Measurements from ENCODE around the gene INS.

INS gene

DNA sequence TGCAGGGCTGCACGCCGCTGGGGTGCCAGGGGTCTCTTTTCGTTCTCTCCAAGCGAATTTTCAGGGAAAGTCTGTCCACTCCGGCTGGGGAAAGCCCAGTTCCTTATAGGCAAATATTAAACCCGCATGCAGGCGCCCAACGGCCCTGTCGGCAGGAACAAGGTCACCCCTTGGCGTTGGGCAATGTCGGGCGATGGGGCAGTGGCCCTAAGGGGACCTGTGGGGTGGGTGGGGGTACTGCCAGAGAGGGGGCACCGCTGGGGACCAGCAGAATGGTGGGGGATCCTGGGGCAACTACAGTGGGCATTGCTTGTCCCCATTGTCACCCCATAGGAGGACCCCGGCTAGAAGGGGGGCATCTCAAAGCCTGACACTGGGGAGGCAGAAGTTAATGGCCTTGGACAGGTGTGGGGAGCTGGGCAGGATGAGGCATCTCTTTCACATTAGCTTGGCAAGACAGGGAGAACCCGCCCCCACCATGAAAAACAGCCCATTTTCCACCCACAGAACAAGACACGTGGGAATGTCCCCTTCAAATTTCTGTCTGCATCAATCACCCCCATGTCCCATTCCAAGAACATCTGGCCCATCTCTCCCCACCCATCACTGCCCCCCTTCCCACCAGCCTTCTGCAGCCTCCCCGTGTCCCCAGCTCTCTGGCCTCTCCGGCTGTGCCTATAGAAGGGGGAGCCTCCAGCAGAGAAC lies 16.3 kb downstream of the INS start:
- DNase-seq (ENCODE audit: low read depth in 3 of 3): no peak

DNA sequence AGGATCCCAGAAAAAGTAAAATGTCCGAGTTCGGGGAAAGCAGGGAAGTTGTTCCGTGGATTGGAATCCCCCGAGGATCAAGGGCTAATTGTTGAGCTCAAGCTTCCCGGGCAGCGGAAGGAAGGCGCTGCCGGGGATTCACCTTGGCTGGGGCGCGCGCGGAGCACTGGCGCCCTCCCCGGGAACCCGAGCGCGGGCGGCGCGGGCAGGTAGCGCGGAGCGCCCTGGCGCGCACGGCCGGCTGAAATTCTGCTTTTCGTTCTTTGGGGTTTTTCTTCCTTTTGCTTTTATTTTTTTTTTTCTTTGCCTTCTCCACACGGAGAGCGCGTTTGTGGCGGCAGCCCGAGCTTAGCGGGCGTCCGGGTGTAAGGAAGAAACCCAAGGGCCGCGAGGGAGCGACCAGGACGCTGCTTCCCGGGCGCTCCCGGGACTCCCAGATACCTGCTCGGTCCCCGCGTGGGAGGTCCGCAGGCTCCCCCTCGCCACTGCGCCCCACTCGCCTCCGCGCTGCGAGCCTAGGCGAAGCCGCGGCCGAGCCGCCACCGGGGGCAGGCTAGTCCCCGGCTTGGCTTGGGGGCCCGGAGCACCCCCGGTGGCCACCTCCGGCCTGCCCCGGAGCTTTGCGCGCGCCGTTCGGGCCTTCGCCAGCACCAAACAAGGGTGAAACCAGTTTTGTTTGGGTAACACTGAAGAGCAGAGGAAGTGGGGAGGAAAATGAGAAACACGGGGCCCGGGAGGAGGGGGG lies 17.0 kb downstream of the INS start:
- DNase-seq (ENCODE audit: low read depth in 3 of 3): no peak

DNA sequence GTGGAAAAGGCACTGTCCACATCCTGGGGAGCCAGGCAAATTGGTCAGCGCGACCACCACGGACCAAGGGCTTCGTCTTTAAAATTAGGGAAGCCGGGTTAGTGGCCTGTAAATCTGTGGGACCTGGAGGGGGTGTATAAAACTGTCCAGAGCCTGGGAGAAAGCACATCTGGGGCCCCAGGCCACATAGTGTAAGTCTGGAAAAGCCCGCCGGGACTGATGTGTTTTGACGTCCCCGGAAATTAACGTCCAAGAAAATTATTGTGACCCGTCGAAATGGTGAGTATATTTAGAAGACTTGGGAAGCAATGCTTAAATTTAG lies 17.6 kb downstream of the INS start:
- DNase-seq (ENCODE audit: low read depth in 3 of 3): no peak

DNA sequence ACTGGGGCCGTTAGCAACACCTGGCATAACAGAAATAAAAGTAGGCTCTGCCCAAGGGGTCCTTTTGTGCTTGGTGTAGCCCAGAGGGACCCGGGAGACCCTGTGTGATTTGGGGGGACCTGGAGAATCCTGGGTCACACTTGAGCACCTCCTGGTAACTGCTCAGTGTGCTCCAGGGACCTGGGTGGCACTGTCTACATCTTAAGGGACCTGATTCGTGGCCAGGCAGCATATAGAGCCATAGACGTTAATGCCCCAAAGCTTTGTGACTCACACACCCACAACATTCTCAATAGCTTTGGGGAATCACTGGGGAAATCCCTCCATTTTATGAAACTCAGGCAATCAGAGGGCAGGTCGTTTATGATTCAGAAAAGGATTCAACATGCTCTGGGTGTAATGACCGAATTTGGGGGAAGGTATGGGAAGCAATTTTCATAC lies 18.2 kb downstream of the INS start:
- DNase-seq (ENCODE audit: low read depth in 3 of 3): peak in 2 of 3 donors; percentile 9 to 23

DNA sequence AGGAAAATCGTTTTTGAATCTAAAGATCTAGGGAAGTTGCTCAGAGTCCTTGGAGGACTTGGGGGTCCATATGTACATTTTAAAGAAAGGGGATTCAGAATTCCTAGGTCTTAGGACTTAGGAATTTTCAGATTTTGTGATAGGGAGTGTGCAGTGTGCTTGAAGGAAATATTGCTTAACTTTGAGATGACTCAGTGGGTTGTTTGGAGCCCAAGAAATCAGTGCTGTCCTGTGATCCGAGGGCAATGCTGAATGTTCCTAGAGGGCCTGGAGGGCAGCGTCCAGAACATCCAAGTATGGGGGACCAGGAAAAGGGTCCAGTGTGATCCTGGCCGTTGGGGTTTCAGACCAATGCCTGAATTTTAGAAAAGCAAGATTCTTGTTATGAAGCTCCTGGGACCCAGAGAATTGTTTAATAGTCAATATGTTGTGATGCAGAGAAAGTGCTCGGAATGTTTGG lies 18.7 kb downstream of the INS start:
- DNase-seq (ENCODE audit: low read depth in 3 of 3): no peak

DNA sequence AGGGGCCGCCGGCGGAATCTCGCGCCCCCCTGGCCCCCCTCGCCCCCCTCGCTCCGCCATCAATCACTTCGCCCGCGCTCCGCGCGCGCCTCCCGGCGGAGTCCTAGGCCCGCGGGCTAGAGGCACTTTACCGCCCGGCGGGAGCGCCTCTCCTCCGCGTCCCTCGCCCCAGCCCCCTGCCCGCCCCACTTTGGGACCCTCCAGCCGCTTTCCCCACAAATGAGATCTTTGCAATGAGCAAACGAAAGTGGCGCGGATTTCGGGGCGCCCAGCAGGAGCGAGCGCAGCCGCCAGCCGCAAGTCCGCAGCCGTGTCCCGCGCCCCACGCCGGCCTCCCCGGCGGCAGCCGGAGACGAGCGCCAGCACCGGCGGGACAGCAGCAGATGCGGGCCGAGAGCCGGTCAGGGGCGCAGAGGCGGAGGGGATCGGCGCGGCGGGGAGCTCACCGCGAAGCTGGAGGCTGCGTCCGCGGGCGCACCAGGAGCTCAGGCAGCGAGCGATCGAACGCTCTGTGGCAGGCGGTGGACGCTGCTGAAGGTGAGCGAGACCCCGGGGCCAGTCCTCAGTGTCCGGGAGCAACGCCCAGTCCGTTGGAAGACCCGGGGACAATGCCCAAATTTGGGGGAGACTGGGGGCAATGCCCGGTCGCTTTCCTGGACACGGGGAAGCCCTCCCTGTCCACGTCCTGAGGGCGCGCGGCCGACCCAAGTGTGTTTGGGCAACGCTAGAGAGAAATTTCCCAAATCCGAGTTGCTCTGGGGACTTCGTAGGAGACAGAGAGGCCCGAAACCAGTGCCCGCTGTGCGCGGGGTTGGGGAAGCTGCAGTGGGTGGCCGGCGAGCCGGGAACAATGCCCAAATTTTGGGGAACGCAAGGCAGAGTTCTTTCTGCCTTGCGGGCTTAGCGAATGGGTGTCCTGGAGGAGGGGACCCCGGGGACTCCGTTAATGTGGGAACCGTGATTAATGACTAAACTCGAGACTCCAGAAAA lies 20.3 kb downstream of the INS start:
- DNase-seq (ENCODE audit: low read depth in 3 of 3): no peak

DNA sequence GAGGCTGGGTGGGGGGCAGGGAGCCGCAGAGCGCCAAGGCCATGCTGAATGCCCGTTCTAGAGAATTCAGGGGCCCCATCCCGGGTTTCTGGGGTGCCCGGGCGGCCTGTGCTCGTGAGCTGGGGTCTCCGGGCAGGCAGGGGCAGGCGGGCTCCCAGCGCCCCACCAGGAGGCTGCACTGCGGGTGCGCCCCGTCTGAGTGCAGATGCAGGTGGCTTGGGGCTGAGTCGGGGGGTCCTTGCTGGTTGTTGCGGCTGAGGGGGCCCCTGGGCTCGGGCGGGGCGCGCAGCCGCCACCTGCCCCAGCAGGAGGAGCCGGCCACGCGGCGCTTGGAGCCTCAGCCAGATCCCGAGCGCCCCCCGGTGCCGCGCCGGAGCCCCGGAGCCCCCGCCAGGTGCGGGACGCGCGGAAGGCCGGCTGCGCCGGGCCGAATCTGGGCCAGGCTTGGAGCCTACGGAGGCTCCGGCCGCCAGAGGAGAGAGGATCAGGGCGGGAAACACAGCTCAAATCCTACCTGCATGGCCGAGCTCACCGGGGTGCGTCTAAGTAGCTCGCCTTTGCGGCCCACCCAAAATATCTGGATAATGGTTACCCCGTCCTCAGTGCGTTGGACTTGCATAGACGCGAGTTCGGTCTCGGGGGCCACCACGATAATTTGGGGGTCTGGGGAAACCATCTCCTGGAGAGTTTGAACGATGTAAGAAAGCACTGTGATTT lies 21.2 kb downstream of the INS start:
- DNase-seq (ENCODE audit: low read depth in 3 of 3): no peak

DNA sequence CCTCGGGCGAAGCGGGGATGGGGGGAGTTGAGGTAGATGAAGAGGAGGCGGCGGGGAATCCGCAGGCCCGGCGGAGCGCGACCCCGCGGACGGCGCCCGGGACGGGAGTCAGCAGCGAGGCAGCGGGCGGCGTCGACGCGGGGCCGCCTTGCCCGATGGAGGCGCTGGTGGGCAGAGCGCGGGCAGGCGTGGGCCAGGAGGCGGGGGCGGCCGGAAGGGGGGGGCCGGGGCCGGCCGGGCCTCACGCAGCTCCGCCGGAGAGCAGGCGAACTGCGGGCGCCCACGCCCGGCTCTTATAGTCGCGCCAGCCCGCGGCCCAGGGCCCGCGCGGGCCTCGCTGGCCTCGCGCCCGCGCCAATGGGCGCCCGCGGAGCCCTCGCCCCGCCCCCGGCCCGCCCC lies 21.9 kb downstream of the INS start, which contains the start of gene IGF2:
Gene IGF2 (minus strand): TSS at position 267 of the 399 bp plus-strand sequence. CDS start 3,866 bp downstream, outside the sequence.
- no peak for DNase-seq (ENCODE audit: low read depth in 3 of 3)

DNA sequence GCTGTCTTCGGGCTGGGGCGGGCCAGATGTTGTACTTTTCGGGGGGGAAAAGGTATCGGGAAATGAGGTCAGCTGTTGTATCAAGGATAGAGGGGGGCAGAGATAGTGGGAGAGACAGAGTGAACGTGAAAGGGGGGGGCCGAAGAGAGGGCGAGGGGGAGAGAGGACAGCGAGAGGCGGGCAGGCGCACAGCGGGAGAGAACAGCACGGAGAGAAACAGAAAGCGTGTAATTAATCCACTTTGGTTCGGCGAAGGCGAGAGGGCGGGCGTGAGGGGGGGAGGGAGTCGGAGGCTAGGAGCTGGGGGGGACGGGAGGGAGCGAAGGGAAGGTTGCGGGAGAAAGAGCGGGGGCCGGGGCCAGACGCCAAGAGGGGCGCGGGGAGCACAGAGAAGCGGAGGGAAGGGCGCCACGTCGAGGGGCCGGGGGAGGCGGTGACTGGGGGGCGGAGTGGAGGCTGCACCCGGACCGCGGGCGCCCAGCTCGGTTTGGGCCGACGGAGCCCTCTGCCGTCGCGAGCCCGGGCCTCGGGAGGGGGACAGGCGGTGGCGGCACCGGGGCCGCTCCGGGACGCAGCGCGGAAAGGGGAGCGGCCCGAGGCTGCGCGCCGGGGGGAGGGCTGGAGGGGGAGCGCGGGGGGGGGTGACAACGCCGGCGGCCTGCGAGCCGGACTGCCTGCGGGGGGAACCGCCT lies 22.4 kb downstream of the INS start:
- no peak for DNase-seq (ENCODE audit: low read depth in 3 of 3)

DNA sequence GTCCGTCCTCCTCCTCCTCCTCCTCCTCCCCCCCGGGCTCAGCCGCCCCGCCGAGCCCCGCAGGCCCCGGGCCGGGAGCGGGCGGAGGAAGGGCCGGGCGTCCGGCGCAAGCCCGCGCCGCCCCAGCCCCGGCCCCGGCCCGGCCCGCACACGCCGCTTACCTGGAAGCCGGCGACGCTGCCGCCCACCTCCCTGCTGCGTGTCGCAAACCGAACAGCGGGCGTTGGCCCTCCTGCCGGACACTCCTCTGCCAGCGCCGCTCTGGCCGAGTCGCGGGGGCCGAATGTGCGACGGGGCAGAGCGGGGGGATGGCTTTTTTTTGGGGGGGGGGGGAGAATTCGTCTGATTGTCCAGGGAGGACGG lies 23.0 kb downstream of the INS start:
- DNase-seq (ENCODE audit: low read depth in 3 of 3): no peak

DNA sequence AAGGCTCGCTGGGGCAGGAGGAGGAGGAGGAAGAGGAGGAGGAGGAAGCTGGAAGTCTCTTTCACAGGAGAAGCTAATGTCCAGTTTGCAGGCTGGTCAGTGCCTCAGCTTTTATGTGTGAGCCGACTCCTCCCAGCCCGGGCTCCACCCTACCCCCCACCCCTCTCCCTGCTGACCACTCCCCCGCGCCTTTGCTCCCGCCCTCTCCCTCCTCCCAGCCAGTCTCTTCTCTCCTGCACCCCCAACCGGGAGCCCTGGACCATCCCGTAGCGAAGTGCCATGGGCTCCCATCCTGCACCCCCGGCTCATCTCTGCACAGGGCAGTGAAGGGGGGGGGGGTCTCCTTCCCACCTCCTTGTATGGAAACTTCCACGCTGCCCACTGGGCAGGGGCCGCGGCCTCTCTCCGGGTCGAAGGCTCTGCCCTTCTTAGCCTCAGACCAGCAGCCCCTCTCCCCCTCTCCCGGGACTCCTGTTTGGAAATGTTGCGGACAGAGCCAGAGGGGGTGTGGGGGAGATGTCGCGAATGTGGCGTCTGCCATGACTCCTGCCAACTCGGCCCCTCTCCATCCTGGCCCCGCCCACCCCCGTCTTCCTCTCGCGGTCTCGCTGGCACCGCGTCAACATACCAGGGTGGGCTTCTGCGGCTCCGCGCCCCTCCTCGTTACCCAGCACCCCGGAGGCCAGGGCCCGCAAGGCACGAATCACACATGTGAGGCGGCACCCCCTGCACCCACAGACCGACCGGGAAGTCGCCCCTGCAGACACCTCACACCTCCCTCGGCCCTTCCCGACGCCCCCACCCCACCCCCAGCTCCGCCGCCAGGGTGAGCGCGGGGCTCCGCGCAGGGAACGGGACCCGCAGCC lies 23.6 kb downstream of the INS start:
- DNase-seq (ENCODE audit: low read depth in 3 of 3): no peak

DNA sequence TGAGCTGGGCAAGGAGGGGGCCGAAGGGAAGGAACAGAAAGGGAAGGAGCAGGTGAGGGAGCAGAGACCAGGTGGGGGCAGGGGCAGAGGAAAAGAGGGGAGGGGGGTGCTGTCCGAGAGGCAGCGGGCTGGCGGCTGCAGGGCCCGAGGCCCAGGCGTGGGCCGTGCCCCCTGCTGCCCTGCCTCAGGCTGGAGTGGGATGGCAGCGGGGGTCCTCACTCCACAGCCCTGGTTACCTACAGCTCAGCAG lies 24.1 kb downstream of the INS start:
- no peak for DNase-seq (ENCODE audit: low read depth in 3 of 3)

DNA sequence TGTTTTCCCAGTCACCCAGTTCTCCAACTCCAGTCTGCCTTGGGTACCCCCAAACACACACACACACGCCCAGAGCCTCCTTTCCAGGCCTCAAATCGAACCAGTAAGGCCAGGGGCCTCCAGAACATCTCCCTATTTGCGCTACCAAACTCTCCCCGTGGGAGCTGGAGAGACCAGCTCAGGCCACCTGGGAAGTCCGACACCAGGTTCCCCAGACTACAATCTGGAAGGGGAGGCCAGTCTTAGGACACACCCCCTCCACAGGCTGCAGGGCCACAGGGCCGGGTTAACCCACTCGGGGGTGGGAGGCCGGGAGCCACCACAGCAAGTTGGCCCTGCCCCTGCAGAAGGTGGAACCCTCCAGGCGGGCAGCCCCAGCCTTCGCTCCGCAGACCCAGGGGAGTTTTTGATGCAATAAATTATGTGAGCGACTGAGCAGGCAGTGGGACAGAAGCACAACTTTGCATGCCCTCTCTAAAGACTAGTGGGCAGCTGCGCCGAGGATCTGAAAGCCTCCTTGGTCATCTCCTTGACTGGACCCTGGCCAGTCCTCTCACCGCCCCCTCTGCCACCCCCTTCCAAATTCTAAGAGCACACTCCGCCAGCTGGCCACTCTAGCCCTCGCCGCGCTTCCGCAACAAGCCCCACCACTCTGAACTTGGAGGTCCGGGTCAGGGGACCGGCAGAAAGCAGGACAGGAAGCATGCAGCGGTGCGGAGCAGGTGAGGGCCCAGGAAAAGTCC lies 24.6 kb downstream of the INS start:
- no peak for DNase-seq (ENCODE audit: low read depth in 3 of 3)

DNA sequence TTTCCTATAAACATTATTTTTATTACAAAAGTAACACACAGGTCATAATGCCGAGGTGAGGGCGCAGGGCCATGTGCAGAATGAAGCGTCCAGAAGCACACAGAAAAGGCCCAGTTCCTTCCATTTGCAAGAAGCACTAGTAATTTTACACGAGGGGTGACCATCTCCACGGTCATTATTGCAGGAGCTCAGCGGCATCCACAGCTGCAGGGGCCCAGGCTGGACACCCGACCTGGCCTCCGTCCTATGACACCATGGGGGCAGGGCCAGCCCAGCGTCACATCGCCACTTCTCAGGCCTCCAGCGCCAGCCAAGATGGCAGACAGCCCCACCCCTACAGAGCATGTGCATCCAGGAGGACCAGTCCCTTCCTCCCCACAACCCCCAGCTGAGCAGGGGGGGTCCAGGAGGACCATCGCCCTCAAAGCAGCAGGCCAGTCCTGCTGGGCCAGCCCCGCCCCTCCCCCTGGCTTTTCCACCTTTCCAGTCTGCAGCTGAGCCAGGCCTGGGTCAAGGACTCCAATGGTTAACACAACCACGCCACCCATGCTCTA lies 25.3 kb downstream of the INS start:
- no peak for DNase-seq (ENCODE audit: low read depth in 3 of 3)

DNA sequence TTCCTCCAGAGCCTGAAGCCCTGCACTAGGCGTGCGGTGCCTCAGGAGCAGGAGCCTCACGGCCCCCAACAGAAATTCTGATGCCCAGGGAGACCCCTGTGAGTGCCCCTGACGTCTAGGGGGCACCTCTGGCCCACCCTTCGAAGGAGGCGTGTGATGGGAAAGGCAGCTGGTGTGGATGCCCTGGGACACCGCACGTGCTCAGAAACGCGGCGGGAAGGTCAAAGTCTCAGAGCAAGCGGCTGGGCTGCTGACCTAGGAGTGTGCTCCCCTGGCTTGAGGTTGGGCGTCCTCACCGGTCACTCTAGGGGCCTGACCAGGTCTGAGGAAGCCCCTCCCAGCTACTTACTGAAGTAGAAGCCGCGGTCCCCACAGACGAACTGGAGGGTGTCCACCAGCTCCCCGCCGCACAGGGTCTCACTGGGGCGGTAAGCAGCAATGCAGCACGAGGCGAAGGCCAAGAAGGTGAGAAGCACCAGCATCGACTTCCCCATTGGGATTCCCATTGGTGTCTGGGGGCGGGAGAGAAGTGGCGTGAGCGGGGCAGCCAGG lies 25.9 kb downstream of the INS start:
- DNase-seq (ENCODE audit: low read depth in 3 of 3): no peak

DNA sequence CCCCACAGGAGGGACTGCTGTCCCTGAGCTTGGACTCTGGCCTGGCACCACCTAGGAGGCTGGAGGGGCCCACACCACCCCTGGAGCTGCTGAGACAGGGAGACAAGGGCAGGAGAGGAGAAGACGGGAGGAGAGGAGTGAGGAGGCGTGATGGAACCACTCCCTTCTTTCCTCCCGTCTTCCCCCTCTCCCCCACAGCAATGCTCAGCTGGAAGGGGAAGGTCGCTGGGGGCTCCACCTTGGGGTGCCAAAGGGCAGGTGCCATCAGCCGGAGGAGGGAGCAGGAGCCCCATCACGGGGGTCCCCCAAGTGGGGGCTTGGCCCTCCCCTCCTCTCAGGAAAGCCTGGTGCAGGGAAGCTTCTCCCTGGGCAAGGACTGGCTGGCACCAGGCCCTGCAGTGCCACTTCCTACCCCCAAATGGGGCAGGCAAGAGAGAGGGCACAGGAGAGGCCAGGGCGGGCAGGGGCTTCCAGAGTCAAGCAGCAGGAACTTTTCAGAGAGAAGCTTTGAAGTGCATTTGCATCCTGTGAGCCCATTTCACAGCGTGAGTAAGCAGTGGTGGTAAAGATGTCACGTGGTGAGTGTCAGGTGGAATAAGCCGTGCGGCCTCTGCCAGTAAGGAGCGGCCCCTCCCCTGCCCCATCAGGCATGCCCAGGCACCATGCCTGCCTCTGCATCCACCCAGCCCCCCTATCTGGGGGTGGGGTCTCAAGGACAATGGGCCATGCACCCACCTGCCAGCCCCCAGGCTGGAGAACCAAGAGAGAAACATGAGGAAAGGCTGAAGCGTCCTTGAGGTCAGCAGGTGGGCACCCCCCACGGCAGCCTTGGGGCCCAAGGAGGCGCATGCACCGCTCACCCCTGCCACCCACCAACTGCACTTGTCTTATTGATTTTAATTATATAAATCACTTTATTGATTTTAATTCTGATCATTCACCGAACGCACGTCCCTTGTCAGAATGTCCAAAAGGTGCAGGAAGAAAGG lies 26.7 kb downstream of the INS start:
- no peak for DNase-seq (ENCODE audit: low read depth in 3 of 3)

DNA sequence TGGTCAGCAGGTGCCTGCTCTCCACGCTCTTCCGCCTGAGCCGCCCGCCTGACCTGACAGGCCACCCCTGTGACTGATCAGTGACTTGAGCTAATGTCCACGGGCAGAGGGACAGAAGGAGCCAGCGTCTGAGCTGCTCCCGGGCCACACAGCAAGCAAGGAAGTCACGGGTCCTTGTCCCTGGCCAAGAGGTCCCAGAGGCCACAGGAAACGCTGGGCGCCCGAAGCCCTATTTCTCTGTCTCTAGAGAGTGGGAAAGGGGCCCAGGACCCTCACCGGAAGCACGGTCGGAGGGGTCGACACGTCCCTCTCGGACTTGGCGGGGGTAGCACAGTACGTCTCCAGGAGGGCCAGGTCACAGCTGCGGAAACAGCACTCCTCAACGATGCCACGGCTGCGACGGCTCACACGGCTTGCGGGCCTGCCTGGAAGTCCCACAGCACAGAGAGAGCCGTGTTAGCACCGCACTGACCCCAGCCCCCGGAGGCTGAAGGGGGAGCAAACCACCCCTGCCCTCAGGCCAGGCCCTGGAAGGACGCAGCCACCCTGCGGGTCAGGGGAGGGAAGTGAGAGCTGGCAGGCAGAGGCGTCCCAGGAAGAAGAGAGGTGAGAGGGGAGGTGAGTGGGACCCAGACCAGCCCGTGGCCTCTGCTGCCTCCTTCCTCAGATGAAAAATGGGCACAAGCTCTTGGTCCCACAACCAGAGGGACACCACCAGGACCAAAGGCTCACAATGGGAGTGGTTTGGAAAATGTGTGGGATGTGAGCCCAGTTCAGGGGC lies 27.6 kb downstream of the INS start:
- DNase-seq (ENCODE audit: low read depth in 3 of 3): no peak
